HepG2 (cell line): ENCODE results near the gene NOTO. TPM values are rescaled to one million over a fixed set of nuclear protein-coding genes. Genes with fewer than 3 reads are reported as not detected.

Experiments used
- ATAD3A ChIP-seq: sonication (generic); formaldehyde crosslinking; IDR thresholded peaks from 2 replicates; pipeline ENCODE4 v1.4.0; 2020; ENCODE audit warnings: missing genetic modification reagents
- BCL6 ChIP-seq: IDR thresholded peaks from 2 replicates; pipeline ENCODE4 v1.6.1; 2016; ENCODE audit warnings: missing genetic modification reagents, missing compliant biosample characterization
- CHD2 ChIP-seq: IDR thresholded peaks from 2 replicates; pipeline ENCODE4 v1.6.1; 2011; ENCODE audit warnings: low read depth, low read length, improper control_type of control experiment
- KLF15 ChIP-seq: sonication (generic); formaldehyde crosslinking; IDR thresholded peaks from 2 replicates; pipeline ENCODE4 v1.8.1; 2023; ENCODE audit warnings: borderline replicate concordance, mild to moderate bottlenecking, inconsistent platforms, missing genetic modification reagents, mixed read lengths
- NCOA1 ChIP-seq: sonication (generic); formaldehyde crosslinking; IDR thresholded peaks from 2 replicates; pipeline ENCODE4 v1.9.0; 2021; ENCODE audit warnings: missing genetic modification reagents
- NFKBIZ ChIP-seq: IDR thresholded peaks from 2 replicates; pipeline ENCODE4 v1.6.1; 2018; ENCODE audit warnings: missing genetic modification reagents, missing compliant biosample characterization
- PAWR ChIP-seq: sonication (generic); formaldehyde crosslinking; IDR thresholded peaks from 2 replicates; pipeline ENCODE4 v1.4.0; 2020; ENCODE audit warnings: missing genetic modification reagents, mild to moderate bottlenecking, borderline replicate concordance
- PHF20 ChIP-seq: sonication (generic); formaldehyde crosslinking; IDR thresholded peaks from 2 replicates; pipeline ENCODE4 v1.5.0; 2020; ENCODE audit warnings: mild to moderate bottlenecking, missing genetic modification reagents
- PTBP1 ChIP-seq: fragments of 200-400 bp; formaldehyde crosslinking; IDR thresholded peaks from 2 replicates; pipeline ENCODE4 v1.6.1; 2018; ENCODE audit warnings: low read length, low read depth; ENCODE audit not compliant: poor library complexity, severe bottlenecking
- RXRB ChIP-seq: IDR thresholded peaks from 2 replicates; pipeline ENCODE4 v1.6.1; 2016; ENCODE audit warnings: borderline replicate concordance, missing genetic modification reagents, missing compliant biosample characterization
- SIN3B ChIP-seq: fragments of 150-350 bp; IDR thresholded peaks from 2 replicates; pipeline ENCODE4 v1.6.1; 2014; ENCODE audit warnings: low read length
- SRY ChIP-seq: sonication (generic); formaldehyde crosslinking; IDR thresholded peaks from 2 replicates; pipeline ENCODE4 v1.8.0; 2022; ENCODE audit warnings: mild to moderate bottlenecking, missing genetic modification reagents
- ZBTB42 ChIP-seq: sonication (generic); formaldehyde crosslinking; IDR thresholded peaks from 2 replicates; pipeline ENCODE4 v1.5.0; 2020; ENCODE audit warnings: mild to moderate bottlenecking, missing genetic modification reagents
- ZNF142 ChIP-seq: sonication (generic); formaldehyde crosslinking; IDR thresholded peaks from 2 replicates; pipeline ENCODE4 v1.4.0; 2020; ENCODE audit warnings: missing genetic modification reagents
- ZNF251 ChIP-seq: sonication (generic); formaldehyde crosslinking; IDR thresholded peaks from 2 replicates; pipeline ENCODE4 v1.9.0; 2021; ENCODE audit warnings: mild to moderate bottlenecking, missing genetic modification reagents
- ZNF274 ChIP-seq: sonication (generic); formaldehyde crosslinking; IDR thresholded peaks from 2 replicates; pipeline ENCODE4 v1.5.1; 2020; ENCODE audit warnings: mild to moderate bottlenecking, missing genetic modification reagents
- ZNF317 ChIP-seq: sonication (generic); formaldehyde crosslinking; IDR thresholded peaks from 2 replicates; pipeline ENCODE4 v1.5.0; 2020; ENCODE audit warnings: mild to moderate bottlenecking, missing genetic modification reagents
- ZNF44 ChIP-seq: sonication (generic); formaldehyde crosslinking; IDR thresholded peaks from 2 replicates; pipeline ENCODE4 v1.5.1; 2020; ENCODE audit warnings: mild to moderate bottlenecking, missing genetic modification reagents
- ZNF616 ChIP-seq: sonication (generic); formaldehyde crosslinking; IDR thresholded peaks from 2 replicates; pipeline ENCODE4 v1.5.0; 2020; ENCODE audit warnings: low read depth, mild to moderate bottlenecking, missing genetic modification reagents
- ZNF670 ChIP-seq: sonication (generic); formaldehyde crosslinking; IDR thresholded peaks from 2 replicates; pipeline ENCODE4 v1.8.0; 2022; ENCODE audit warnings: mild to moderate bottlenecking, missing genetic modification reagents, borderline replicate concordance
- polyA plus RNA-seq, 8 experiments: library from polyadenylated mRNA; depleted of rRNA in 3 of 8; stranded (reverse) in 7 of 8; unstranded in 1 of 8; fragments of >200 nt; fragmentation: Illumina TruSeq in 4 of 8; extraction: Trizol in 4 of 8; gene quantifications; 2 replicates each; pipeline versions ENCODE4 v1.2.1 to v1.2.3, GENCODE V29; 2011 to 2016; ENCODE audit warnings: low read depth in 4 of 8, missing spikeins in 1 of 8, mixed read lengths in 1 of 8; ENCODE audit not compliant: insufficient read depth in 1 of 8
- total RNA-seq, 5 experiments: library from RNA; depleted of rRNA; stranded (reverse); fragments of >200 nt; fragmentation: Illumina TruSeq; extraction: Trizol; gene quantifications; 2 replicates each; pipeline ENCODE4 v1.2.3, GENCODE V29; 2016; ENCODE audit warnings: low read depth in 1 of 5
- TF ChIP-seq, protein P1 (sequence below): IDR thresholded peaks from 2 replicates; pipeline ENCODE4 v1.6.1; 2016; ENCODE audit warnings: low read depth
- TF ChIP-seq, protein P2 (sequence below): sonication (generic); formaldehyde crosslinking; IDR thresholded peaks from 2 replicates; pipeline ENCODE4 v1.8.0; 2022; ENCODE audit warnings: missing genetic modification reagents, mild to moderate bottlenecking, borderline replicate concordance

NOTO gene
- total and polyA plus RNA-seq, 2 of the 13 experiments (the other 11 are each of a cell fraction or from before 2014, with no cell fraction given), result not detected

- TF ChIP-seq ZNF317 (CRISPR knock-in tag), result peak; percentile 80; the same call in 1 of the 2 replicates
- TF ChIP-seq PHF20 (CRISPR knock-in tag), result no peak; the same call in none of the 2 replicates
- no peak for TF ChIP-seq ZBTB42 (CRISPR knock-in tag)
- peak; percentile 86 for TF ChIP-seq SIN3B
- peak; percentile 91; the same call in 1 of the 2 replicates for TF ChIP-seq ZNF616
- peak; percentile 45; the same call in 1 of the 2 replicates for TF ChIP-seq KLF15 (CRISPR knock-in tag)
- no peak for TF ChIP-seq ZNF670 (CRISPR knock-in tag)
- peak; percentile 72; the same call in 1 of the 2 replicates for TF ChIP-seq CHD2
- peak; percentile 61 for TF ChIP-seq ZNF142 (CRISPR knock-in tag)
- TF ChIP-seq PAWR (CRISPR knock-in tag), result no peak
- TF ChIP-seq ZNF44 (CRISPR knock-in tag), result no peak
- TF ChIP-seq, protein P1, sequence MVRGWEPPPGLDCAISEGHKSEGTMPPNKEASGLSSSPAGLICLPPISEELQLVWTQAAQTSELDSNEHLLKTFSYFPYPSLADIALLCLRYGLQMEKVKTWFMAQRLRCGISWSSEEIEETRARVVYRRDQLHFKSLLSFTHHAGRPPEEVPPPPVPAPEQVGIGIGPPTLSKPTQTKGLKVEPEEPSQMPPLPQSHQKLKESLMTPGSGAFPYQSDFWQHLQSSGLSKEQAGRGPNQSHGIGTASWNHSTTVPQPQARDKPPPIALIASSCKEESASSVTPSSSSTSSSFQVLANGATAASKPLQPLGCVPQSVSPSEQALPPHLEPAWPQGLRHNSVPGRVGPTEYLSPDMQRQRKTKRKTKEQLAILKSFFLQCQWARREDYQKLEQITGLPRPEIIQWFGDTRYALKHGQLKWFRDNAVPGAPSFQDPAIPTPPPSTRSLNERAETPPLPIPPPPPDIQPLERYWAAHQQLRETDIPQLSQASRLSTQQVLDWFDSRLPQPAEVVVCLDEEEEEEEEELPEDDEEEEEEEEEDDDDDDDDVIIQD (CRISPR knock-in tag), result peak; percentile 50; the same call in 1 of the 2 replicates
- TF ChIP-seq BCL6, result peak; percentile 27
- 0 out of 2 replicates have a peak, but pooled peaks have one; percentile 34 for TF ChIP-seq NFKBIZ (CRISPR knock-in tag)
- TF ChIP-seq, protein P2, sequence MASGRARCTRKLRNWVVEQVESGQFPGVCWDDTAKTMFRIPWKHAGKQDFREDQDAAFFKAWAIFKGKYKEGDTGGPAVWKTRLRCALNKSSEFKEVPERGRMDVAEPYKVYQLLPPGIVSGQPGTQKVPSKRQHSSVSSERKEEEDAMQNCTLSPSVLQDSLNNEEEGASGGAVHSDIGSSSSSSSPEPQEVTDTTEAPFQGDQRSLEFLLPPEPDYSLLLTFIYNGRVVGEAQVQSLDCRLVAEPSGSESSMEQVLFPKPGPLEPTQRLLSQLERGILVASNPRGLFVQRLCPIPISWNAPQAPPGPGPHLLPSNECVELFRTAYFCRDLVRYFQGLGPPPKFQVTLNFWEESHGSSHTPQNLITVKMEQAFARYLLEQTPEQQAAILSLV (CRISPR knock-in tag), result no peak; the same call in 1 of the 2 replicates
- peak; percentile 18 for TF ChIP-seq PTBP1
- TF ChIP-seq ZNF274 (CRISPR knock-in tag), result no peak
- TF ChIP-seq RXRB (CRISPR knock-in tag), result no peak; the same call in 1 of the 2 replicates
- no peak; the same call in 1 of the 2 replicates for TF ChIP-seq SRY (CRISPR knock-in tag)
- peak; percentile 56; the same call in 1 of the 2 replicates for TF ChIP-seq ATAD3A (CRISPR knock-in tag)
- TF ChIP-seq ZNF251, result 0 out of 2 replicates have a peak, but pooled peaks have one; percentile 68
- TF ChIP-seq NCOA1, result no peak
These were observed 31.0 kb downstream of the NOTO start, which contains the start of gene PRADC1 (continued) for GRCh38 chr2:73233154-73233931.
